Measurements from ENCODE around the gene APOBEC2.

Gene APOBEC2

DNA sequence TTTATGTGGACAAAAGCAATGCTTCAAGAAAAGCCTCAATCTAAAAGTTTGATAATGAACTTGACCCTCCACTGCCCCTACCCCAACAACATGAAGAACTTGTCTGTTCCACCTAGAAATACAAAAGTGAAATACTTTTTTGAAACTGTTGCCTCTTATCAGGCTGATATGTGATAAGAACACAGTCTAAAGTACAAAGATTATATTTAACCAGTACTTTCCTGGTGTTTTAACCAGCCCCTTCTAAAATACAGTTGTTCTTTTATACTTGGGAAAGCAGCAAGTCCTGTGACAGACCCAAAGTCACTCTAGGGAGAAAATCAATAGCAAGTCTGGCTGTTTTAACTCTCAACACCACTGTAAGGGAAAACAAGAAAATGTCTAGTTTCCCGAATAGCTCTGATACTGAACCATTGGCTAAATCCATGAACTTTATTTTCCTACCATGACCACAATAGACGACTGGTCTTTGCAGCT is 12.6 kb downstream of the APOBEC2 start:
- Histone ChIP-seq H3K4me1 (ENCODE audit: control insufficient read depth, insufficient read depth, low read length) (peaks cover 2% of the 10 kb centered on the region), H3K36me3 (ENCODE audit: insufficient read depth, low read length) (peaks cover 4% of the 10 kb centered on the region), H3K4me2 (ENCODE audit: low read length) (no peak overlapping the region), H3K4me3 (ENCODE audit: low read length) (no peak overlapping the region), H3K9me3 (replicated peaks; ENCODE audit: low read length) (no peaks in the 10 kb centered on the region), H3K9ac (ENCODE audit: low read depth, low read length) (no peak overlapping the region), H3K27me3 (ENCODE audit: control insufficient read depth, insufficient read depth, low read length) (no peaks in the 10 kb centered on the region)

- Histone ChIP-seq H3K9ac (ENCODE audit: low read depth, low read length) (no peak overlapping the region), H3K27me3 (ENCODE audit: control insufficient read depth, insufficient read depth, low read length) (no peaks in the 10 kb centered on the region), H3K4me3 (ENCODE audit: low read length) (no peak overlapping the region), H3K4me2 (ENCODE audit: low read length) (no peak overlapping the region), H3K36me3 (ENCODE audit: insufficient read depth, low read length) (peaks cover 4% of the 10 kb centered on the region), H3K4me1 (ENCODE audit: control insufficient read depth, insufficient read depth, low read length) (peaks cover 4% of the 10 kb centered on the region), H3K9me3 (replicated peaks; ENCODE audit: low read length) (no peaks in the 10 kb centered on the region)
Measured at GRCh38 chr6:41066867-41067304, 13.9 kb downstream of the APOBEC2 start.

GRCh38 chr6:41071501-41071922 is 18.5 kb downstream of the APOBEC2 start:
- no peaks in the 10 kb centered on the region for H3K9me3 ChIP-seq (replicated peaks; ENCODE audit: low read length)
- H3K4me1 ChIP-seq (ENCODE audit: control insufficient read depth, insufficient read depth, low read length), result peaks cover 22% of the 10 kb centered on the region
- no peaks in the 10 kb centered on the region for H3K27me3 ChIP-seq (ENCODE audit: control insufficient read depth, insufficient read depth, low read length)
- peak overlapping the region; percentile 93 for H3K9ac ChIP-seq (ENCODE audit: low read depth, low read length)
- H3K4me3 ChIP-seq (ENCODE audit: low read length), result peak overlapping the region; percentile 85
- no peaks in the 10 kb centered on the region for H3K36me3 ChIP-seq (ENCODE audit: insufficient read depth, low read length)
- H3K4me2 ChIP-seq (ENCODE audit: low read length), result peak overlapping the region; percentile 97

DNA sequence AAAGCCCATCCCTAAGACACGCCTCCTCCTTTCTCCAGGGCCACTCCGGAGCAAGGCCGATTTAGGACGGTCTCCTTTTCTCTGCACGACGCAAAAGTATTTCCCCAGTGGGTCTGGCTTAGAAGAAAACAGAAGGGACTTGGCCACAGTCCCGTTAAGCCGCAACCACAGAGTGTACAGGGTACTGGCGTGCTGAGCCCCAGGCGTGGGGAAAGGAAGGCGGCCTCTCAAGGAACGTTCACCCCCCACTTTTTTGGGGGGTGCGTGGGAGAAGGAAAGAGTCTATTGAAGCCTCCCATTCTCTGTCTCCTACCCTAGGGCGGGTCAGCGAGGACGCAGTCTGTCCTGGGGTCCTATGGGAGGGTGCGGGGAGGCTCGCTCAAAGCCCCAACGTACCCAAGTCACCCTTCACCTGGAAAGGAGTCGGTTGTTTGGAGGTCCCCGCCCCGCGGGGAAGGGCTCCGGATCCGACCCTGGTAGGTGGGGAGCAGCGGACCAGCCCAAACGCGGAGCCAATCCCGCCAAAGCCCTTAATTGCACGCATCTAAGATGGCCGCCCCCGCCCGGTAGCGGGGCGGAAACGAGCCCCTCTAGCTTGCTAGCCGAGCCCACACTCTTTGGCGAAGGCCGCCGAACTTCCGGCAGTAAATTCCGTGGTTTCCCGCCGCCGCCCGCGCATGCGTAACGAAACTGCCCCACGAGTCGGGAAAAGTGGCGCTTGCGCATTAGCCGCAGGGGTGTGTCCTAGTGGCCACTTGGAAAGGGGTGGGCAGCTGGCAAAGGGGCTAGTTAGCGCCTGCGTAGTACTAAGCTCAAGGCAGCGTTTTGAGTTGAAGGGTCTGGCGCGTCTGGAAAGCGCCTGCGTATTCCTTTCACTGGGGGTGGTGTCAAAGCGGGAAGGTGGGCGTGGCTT is 19.2 kb downstream of the APOBEC2 start, which contains the start of gene OARD1:
Gene OARD1 (minus strand): TSS at position 434 of the 913 bp plus-strand sequence. CDS start 722 bp downstream, outside the sequence.
- Histone ChIP-seq H3K4me2 (ENCODE audit: low read length) (peak within 1 kb of the TSS; percentile 97), H3K9ac (ENCODE audit: low read depth, low read length) (peak within 1 kb of the TSS; percentile 99), H3K27me3 (ENCODE audit: control insufficient read depth, insufficient read depth, low read length) (no peaks in the 10 kb centered on the region), H3K4me3 (ENCODE audit: low read length) (peak within 1 kb of the TSS; percentile 85), H3K4me1 (ENCODE audit: control insufficient read depth, insufficient read depth, low read length) (peaks cover 22% of the 10 kb centered on the region), H3K9me3 (replicated peaks; ENCODE audit: low read length) (no peaks in the 10 kb centered on the region), H3K36me3 (ENCODE audit: insufficient read depth, low read length) (no peaks in the 10 kb centered on the region)

DNA sequence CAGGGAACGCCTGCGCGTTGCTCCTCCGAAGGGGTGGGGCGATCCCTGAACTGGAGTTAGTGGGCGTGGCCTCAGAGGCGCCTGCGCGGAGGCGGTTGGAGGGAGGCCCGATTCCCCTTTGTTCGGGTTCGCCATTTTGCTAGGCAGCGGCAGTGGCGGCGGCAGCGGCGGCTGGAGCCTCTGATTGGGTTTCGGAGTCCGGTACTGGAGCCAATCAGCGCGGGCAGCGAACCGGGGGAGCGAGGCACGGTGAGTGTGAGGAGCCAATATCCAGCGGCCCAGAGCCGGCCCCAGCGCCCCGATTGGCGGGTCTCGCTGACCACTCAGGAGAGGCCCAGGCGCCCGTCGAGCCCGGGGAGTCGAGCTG is 19.8 kb downstream of the APOBEC2 start, which contains the start of gene NFYA:
Gene NFYA (plus strand): TSS at position 139 of the 367 bp plus-strand sequence. CDS start 6,116 bp downstream, outside the sequence.
- no peaks in the 10 kb centered on the region for H3K27me3 ChIP-seq (ENCODE audit: control insufficient read depth, insufficient read depth, low read length)
- no peaks in the 10 kb centered on the region for H3K36me3 ChIP-seq (ENCODE audit: insufficient read depth, low read length)
- no peaks in the 10 kb centered on the region for H3K9me3 ChIP-seq (replicated peaks; ENCODE audit: low read length)
- H3K4me3 ChIP-seq (ENCODE audit: low read length), result peak within 1 kb of the TSS; percentile 85
- peaks cover 22% of the 10 kb centered on the region for H3K4me1 ChIP-seq (ENCODE audit: control insufficient read depth, insufficient read depth, low read length)
- H3K9ac ChIP-seq (ENCODE audit: low read depth, low read length), result peak within 1 kb of the TSS; percentile 99
- H3K4me2 ChIP-seq (ENCODE audit: low read length), result peak within 1 kb of the TSS; percentile 97

GRCh38 chr6:41073203-41073967 is 20.4 kb downstream of the APOBEC2 start:
- Histone ChIP-seq H3K36me3 (ENCODE audit: insufficient read depth, low read length) (no peaks in the 10 kb centered on the region), H3K9me3 (replicated peaks; ENCODE audit: low read length) (no peaks in the 10 kb centered on the region), H3K4me3 (ENCODE audit: low read length) (peak overlapping the region; percentile 83), H3K27me3 (ENCODE audit: control insufficient read depth, insufficient read depth, low read length) (no peaks in the 10 kb centered on the region), H3K9ac (ENCODE audit: low read depth, low read length) (peak overlapping the region; percentile 99), H3K4me1 (ENCODE audit: control insufficient read depth, insufficient read depth, low read length) (peaks cover 22% of the 10 kb centered on the region), H3K4me2 (ENCODE audit: low read length) (peak overlapping the region; percentile 87)

GRCh38 chr6:41073968-41074691 is 21.1 kb downstream of the APOBEC2 start:
- H3K4me2 ChIP-seq (ENCODE audit: low read length), result peak overlapping the region; percentile 87
- H3K27me3 ChIP-seq (ENCODE audit: control insufficient read depth, insufficient read depth, low read length), result no peaks in the 10 kb centered on the region
- peak overlapping the region; percentile 99 for H3K9ac ChIP-seq (ENCODE audit: low read depth, low read length)
- peaks cover 22% of the 10 kb centered on the region for H3K4me1 ChIP-seq (ENCODE audit: control insufficient read depth, insufficient read depth, low read length)
- peak overlapping the region; percentile 83 for H3K4me3 ChIP-seq (ENCODE audit: low read length)
- no peaks in the 10 kb centered on the region for H3K9me3 ChIP-seq (replicated peaks; ENCODE audit: low read length)
- peaks cover 6% of the 10 kb centered on the region for H3K36me3 ChIP-seq (ENCODE audit: insufficient read depth, low read length)

GRCh38 chr6:41074692-41075436 is 21.9 kb downstream of the APOBEC2 start:
- Histone ChIP-seq H3K4me3 (ENCODE audit: low read length) (peak overlapping the region; percentile 83), H3K4me2 (ENCODE audit: low read length) (peak overlapping the region; percentile 87), H3K27me3 (ENCODE audit: control insufficient read depth, insufficient read depth, low read length) (no peaks in the 10 kb centered on the region), H3K4me1 (ENCODE audit: control insufficient read depth, insufficient read depth, low read length) (peaks cover 22% of the 10 kb centered on the region), H3K36me3 (ENCODE audit: insufficient read depth, low read length) (peaks cover 14% of the 10 kb centered on the region), H3K9me3 (replicated peaks; ENCODE audit: low read length) (no peaks in the 10 kb centered on the region), H3K9ac (ENCODE audit: low read depth, low read length) (peak overlapping the region; percentile 99)

- Histone ChIP-seq H3K4me1 (ENCODE audit: control insufficient read depth, insufficient read depth, low read length) (peaks cover 18% of the 10 kb centered on the region), H3K4me2 (ENCODE audit: low read length) (peak overlapping the region; percentile 87), H3K36me3 (ENCODE audit: insufficient read depth, low read length) (peaks cover 24% of the 10 kb centered on the region), H3K9ac (ENCODE audit: low read depth, low read length) (no peak overlapping the region), H3K4me3 (ENCODE audit: low read length) (no peak overlapping the region), H3K27me3 (ENCODE audit: control insufficient read depth, insufficient read depth, low read length) (no peaks in the 10 kb centered on the region), H3K9me3 (replicated peaks; ENCODE audit: low read length) (no peaks in the 10 kb centered on the region)
Measured at GRCh38 chr6:41075651-41076626, 22.9 kb downstream of the APOBEC2 start.
